ENCODE data around the gene UBE2F.

- no peak for TF ChIP-seq SETDB1 (CRISPR knock-in tag; IDR thresholded peaks at IDR 0.05; ENCODE audit: borderline replicate concordance)
- no peak for TF ChIP-seq PBX3 (CRISPR knock-in tag; IDR thresholded peaks at IDR 0.05; ENCODE audit: borderline replicate concordance)
Observed at GRCh38 chr2:238083919-238084318, 117.1 kb downstream of the UBE2F start.
